OCI-LY1 (cell line): ENCODE results near the gene DNM2.

ENCODE experiments used
- CTCF ChIP-seq: fragments of 200-600 bp; sonication (generic), shearing (Covaris generic); IDR thresholded peaks from 2 replicates; pipeline ENCODE4 v1.5.1; 2017; ENCODE audit warnings: mild to moderate bottlenecking, antibody characterized with exemption, low read length, moderate library complexity, mixed read lengths
- EZH2 ChIP-seq: fragments of 200-600 bp; sonication (generic), shearing (Covaris generic); IDR thresholded peaks from 2 replicates; pipeline ENCODE4 v1.8.0; 2017; ENCODE audit warnings: borderline replicate concordance, mixed run types, mild to moderate bottlenecking, antibody characterized with exemption, low read length, moderate library complexity, mixed read lengths

- no peak for TF ChIP-seq CTCF
- TF ChIP-seq EZH2, result no peak
These were observed 38.5 kb downstream of the DNM2 start for GRCh38 chr19:10756371-10756770.
